DOHH2 (cell line): Measurements from ENCODE around the gene PDE4B.

ENCODE experiments used
- H3F3A ChIP-seq: fragments of 200-600 bp; sonication (generic), shearing (Covaris generic); 2 replicates; pipeline ENCODE4 v1.6.0; 2016; ENCODE audit warnings: antibody characterized with exemption, mild to moderate bottlenecking; ENCODE audit not compliant: control insufficient read depth, insufficient read depth
- H3K27ac ChIP-seq: fragments of 200-600 bp; sonication (generic); 2 replicates; pipeline ENCODE4 v1.5.1; 2014; ENCODE audit warnings: low read depth, mild to moderate bottlenecking, low read length, moderate library complexity
- H3K27me3 ChIP-seq: fragments of 200-600 bp; sonication (generic); 2 replicates; pipeline ENCODE4 v1.6.1; 2014; ENCODE audit warnings: mild to moderate bottlenecking, low read length, mixed read lengths; ENCODE audit not compliant: control insufficient read depth
- H3K36me3 ChIP-seq: fragments of 200-600 bp; sonication (generic); 2 replicates; pipeline ENCODE4 v1.6.1; 2014; ENCODE audit warnings: mild to moderate bottlenecking, low read length, moderate library complexity, mixed read lengths; ENCODE audit not compliant: control insufficient read depth
- H3K4me1 ChIP-seq: fragments of 200-600 bp; sonication (generic); 2 replicates; pipeline ENCODE4 v1.6.1; 2014; ENCODE audit warnings: mild to moderate bottlenecking, low read length, mixed read lengths; ENCODE audit not compliant: control insufficient read depth
- H3K4me2 ChIP-seq: fragments of 200-600 bp; sonication (generic); 2 replicates; pipeline ENCODE4 v1.6.0; 2014; ENCODE audit warnings: mild to moderate bottlenecking, low read length, moderate library complexity
- H3K4me3 ChIP-seq: fragments of 200-600 bp; sonication (generic); 2 replicates; pipeline ENCODE4 v1.5.1; 2014; ENCODE audit warnings: mild to moderate bottlenecking, low read length, mixed read lengths
- H3K79me2 ChIP-seq: fragments of 200-600 bp; sonication (generic); 2 replicates; pipeline ENCODE4 v1.6.1; 2014; ENCODE audit warnings: mild to moderate bottlenecking, low read length, mixed read lengths; ENCODE audit not compliant: control insufficient read depth
- H3K9me2 ChIP-seq: fragments of 200-600 bp; sonication (generic); replicated peaks from 2 replicates; pipeline ENCODE4 v1.6.1; 2014; ENCODE audit warnings: mild to moderate bottlenecking, low read length, mixed read lengths; ENCODE audit not compliant: control insufficient read depth
- H3K9me3 ChIP-seq: fragments of 200-600 bp; sonication (generic); 2 replicates; pipeline ENCODE4 v1.6.1; 2014; ENCODE audit warnings: antibody characterized with exemption, low read length, mixed read lengths; ENCODE audit not compliant: control insufficient read depth, insufficient read depth
- H4K20me1 ChIP-seq: fragments of 200-600 bp; sonication (generic); 2 replicates; pipeline ENCODE4 v1.6.0; 2014; ENCODE audit warnings: low read depth, mild to moderate bottlenecking, antibody characterized with exemption, low read length, moderate library complexity; ENCODE audit not compliant: control insufficient read depth, insufficient read depth
- CTCF ChIP-seq: fragments of 200-600 bp; sonication (generic); IDR thresholded peaks from one replicate; pipeline ENCODE4 v1.5.1; 2014; ENCODE audit warnings: antibody characterized with exemption, mild to moderate bottlenecking, low read depth, low read length; ENCODE audit not compliant: poor library complexity, severe bottlenecking
- EZH2phosphoT487 ChIP-seq: fragments of 200-600 bp; sonication (generic); IDR thresholded peaks from 2 replicates; pipeline ENCODE4 v1.6.1; 2017; ENCODE audit warnings: borderline replicate concordance, mild to moderate bottlenecking, antibody characterized with exemption, low read length, moderate library complexity, mixed read lengths

The PDE4B gene

GRCh38 chr1:66253330-66253921, 460.7 kb downstream of the PDE4B start:
- TF ChIP-seq CTCF, result peak; percentile 71
- no peak for TF ChIP-seq EZH2phosphoT487
- Histone ChIP-seq H3K4me3 (no peak overlapping the region), H3K4me2 (no peak overlapping the region), H3F3A (no peaks in the 10 kb centered on the region), H3K9me2 (no peaks in the 10 kb centered on the region), H3K27me3 (no peaks in the 10 kb centered on the region), H3K9me3 (no peaks in the 10 kb centered on the region), H3K79me2 (no peaks in the 10 kb centered on the region), H3K36me3 (no peaks in the 10 kb centered on the region), H3K4me1 (peaks cover 18% of the 10 kb centered on the region), H3K27ac (no peak overlapping the region), H4K20me1 (no peaks in the 10 kb centered on the region)

GRCh38 chr1:66254785-66255184, 462.1 kb downstream of the PDE4B start:
- no peak for TF ChIP-seq CTCF
- H3K9me3 ChIP-seq, result no peaks in the 10 kb centered on the region
- no peaks in the 10 kb centered on the region for H3F3A ChIP-seq
- no peak overlapping the region for H3K4me2 ChIP-seq
- no peaks in the 10 kb centered on the region for H4K20me1 ChIP-seq
- no peaks in the 10 kb centered on the region for H3K79me2 ChIP-seq
- no peaks in the 10 kb centered on the region for H3K9me2 ChIP-seq
- no peaks in the 10 kb centered on the region for H3K27me3 ChIP-seq
- no peaks in the 10 kb centered on the region for H3K36me3 ChIP-seq
- H3K27ac ChIP-seq, result no peak overlapping the region
- peaks cover 18% of the 10 kb centered on the region for H3K4me1 ChIP-seq
- H3K4me3 ChIP-seq, result no peak overlapping the region

GRCh38 chr1:66256629-66257572, 464.2 kb downstream of the PDE4B start:
- Histone ChIP-seq H3F3A (no peaks in the 10 kb centered on the region), H3K4me2 (no peak overlapping the region), H3K4me1 (peaks cover 10% of the 10 kb centered on the region), H3K9me3 (no peaks in the 10 kb centered on the region), H4K20me1 (no peaks in the 10 kb centered on the region), H3K4me3 (no peak overlapping the region), H3K27me3 (no peaks in the 10 kb centered on the region), H3K27ac (no peak overlapping the region), H3K79me2 (no peaks in the 10 kb centered on the region), H3K9me2 (no peaks in the 10 kb centered on the region), H3K36me3 (no peaks in the 10 kb centered on the region)
- TF ChIP-seq EZH2phosphoT487 (no peak), CTCF (no peak)
